Neuronal stem cell (in vitro differentiated cells): ENCODE results near the gene PSAP.

Experiments used
- DNase-seq: peaks from one replicate; pipeline ENCODE4 v3.0.0-alpha.2; 2013; ENCODE audit warnings: low spot score
- H2AFZ ChIP-seq: one replicate; pipeline ENCODE4 v1.6.1; 2013; ENCODE audit warnings: mild to moderate bottlenecking, low read length, inconsistent platforms
- H2AK5ac ChIP-seq: 2 replicates; pipeline ENCODE4 v1.6.1; 2013; ENCODE audit warnings: low read depth, mild to moderate bottlenecking, inconsistent platforms, low read length, moderate library complexity, mixed read lengths
- H2BK120ac ChIP-seq: 2 replicates; pipeline ENCODE4 v1.6.1; 2013; ENCODE audit warnings: low read depth, mild to moderate bottlenecking, inconsistent platforms, low read length, moderate library complexity, mixed read lengths
- H2BK12ac ChIP-seq: one replicate; pipeline ENCODE4 v1.6.1; 2013; ENCODE audit warnings: low read length, inconsistent platforms
- H2BK15ac ChIP-seq: 2 replicates; pipeline ENCODE4 v1.6.1; 2013; ENCODE audit warnings: mild to moderate bottlenecking, low read length, inconsistent platforms, mixed read lengths
- H2BK5ac ChIP-seq: one replicate; pipeline ENCODE4 v1.6.1; 2013; ENCODE audit warnings: inconsistent platforms, mild to moderate bottlenecking, low read length, moderate library complexity
- H3K14ac ChIP-seq: one replicate; pipeline ENCODE4 v1.6.1; 2013; ENCODE audit warnings: low read length, inconsistent platforms
- H3K18ac ChIP-seq: 2 replicates; pipeline ENCODE4 v1.6.1; 2013; ENCODE audit warnings: low read length, inconsistent platforms
- H3K23ac ChIP-seq: 2 replicates; pipeline ENCODE4 v1.6.1; 2013; ENCODE audit warnings: low read depth, mild to moderate bottlenecking, mixed read lengths, low read length, inconsistent platforms; ENCODE audit not compliant: poor library complexity
- H3K27ac ChIP-seq: replicated peaks from 3 replicates; pipeline ENCODE4 v1.5.1; 2013; ENCODE audit warnings: low read length, inconsistent platforms
- H3K27me3 ChIP-seq, 3 experiments: 2 replicates each; pipeline ENCODE4 v1.6.1; 2013; ENCODE audit warnings: low read length in 3 of 3, mild to moderate bottlenecking in 2 of 3, inconsistent platforms in 1 of 3, low read depth in 1 of 3, mixed read lengths in 1 of 3, moderate library complexity in 1 of 3; ENCODE audit not compliant: control insufficient read depth in 3 of 3, insufficient read depth in 3 of 3
- H3K36me3 ChIP-seq, 2 donors: replicated peaks in 1 of 2; 2 replicates each; pipeline ENCODE4 v1.6.1; 2013; ENCODE audit warnings: low read length in 2 of 2; ENCODE audit not compliant: control insufficient read depth in 2 of 2, insufficient read depth in 2 of 2
- H3K4ac ChIP-seq: 2 replicates; pipeline ENCODE4 v1.6.1; 2013; ENCODE audit warnings: inconsistent platforms, mild to moderate bottlenecking, low read length, moderate library complexity
- H3K4me1 ChIP-seq, 2 donors: 1 replicate in 1 of 2; 2 replicates in 1 of 2; pipeline ENCODE4 v1.6.1; 2013; ENCODE audit warnings: low read length in 2 of 2, low read depth in 1 of 2; ENCODE audit not compliant: control insufficient read depth in 2 of 2, insufficient read depth in 1 of 2
- H3K4me2 ChIP-seq: one replicate; pipeline ENCODE4 v1.6.1; 2013; ENCODE audit warnings: mild to moderate bottlenecking, low read length, inconsistent platforms; ENCODE audit not compliant: insufficient read depth, poor library complexity, severe bottlenecking
- H3K4me3 ChIP-seq, 2 donors: 2 replicates each; pipeline ENCODE4 v1.5.1; 2013; ENCODE audit warnings: low read length in 2 of 2, mild to moderate bottlenecking in 2 of 2, inconsistent platforms in 1 of 2, moderate library complexity in 1 of 2
- H3K79me1 ChIP-seq: one replicate; pipeline ENCODE4 v1.6.1; 2013; ENCODE audit warnings: low read depth, mild to moderate bottlenecking, inconsistent platforms, low read length, moderate library complexity
- H3K9ac ChIP-seq: one replicate; pipeline ENCODE4 v1.6.1; 2013; ENCODE audit warnings: mild to moderate bottlenecking, low read depth, low read length, inconsistent platforms; ENCODE audit not compliant: poor library complexity
- H3K9me3 ChIP-seq, 2 donors: replicated peaks in 1 of 2; 2 replicates each; pipeline versions ENCODE3 to v1.6.1; 2013; ENCODE audit warnings: low read length in 2 of 2, mild to moderate bottlenecking in 2 of 2, inconsistent platforms in 1 of 2, low read depth in 1 of 2, mixed read lengths in 1 of 2, moderate library complexity in 1 of 2; ENCODE audit not compliant: control insufficient read depth in 2 of 2, insufficient read depth in 1 of 2
- H4K8ac ChIP-seq: one replicate; pipeline ENCODE4 v1.6.1; 2013; ENCODE audit warnings: low read depth, mild to moderate bottlenecking, inconsistent platforms, low read length, moderate library complexity
- H4K91ac ChIP-seq: one replicate; pipeline ENCODE4 v1.6.1; 2013; ENCODE audit warnings: low read length, low read depth, mild to moderate bottlenecking, inconsistent platforms; ENCODE audit not compliant: poor library complexity
- WGBS, 2 donors: extraction: QIAGEN DNeasy Blood & Tissue Kit; methylation state at CpG; one replicate each; pipeline ENCODE4 v1.1.7; 2013; ENCODE audit warnings: missing lambda C conversion rate in 2 of 2, mixed read lengths in 1 of 2; ENCODE audit not compliant: insufficient read length in 2 of 2, insufficient replicate concordance in 1 of 2; ENCODE audit errors: extremely low coverage in 2 of 2; 5-methylcytosine and 5-hydroxymethylcytosine counted together

PSAP gene

DNA sequence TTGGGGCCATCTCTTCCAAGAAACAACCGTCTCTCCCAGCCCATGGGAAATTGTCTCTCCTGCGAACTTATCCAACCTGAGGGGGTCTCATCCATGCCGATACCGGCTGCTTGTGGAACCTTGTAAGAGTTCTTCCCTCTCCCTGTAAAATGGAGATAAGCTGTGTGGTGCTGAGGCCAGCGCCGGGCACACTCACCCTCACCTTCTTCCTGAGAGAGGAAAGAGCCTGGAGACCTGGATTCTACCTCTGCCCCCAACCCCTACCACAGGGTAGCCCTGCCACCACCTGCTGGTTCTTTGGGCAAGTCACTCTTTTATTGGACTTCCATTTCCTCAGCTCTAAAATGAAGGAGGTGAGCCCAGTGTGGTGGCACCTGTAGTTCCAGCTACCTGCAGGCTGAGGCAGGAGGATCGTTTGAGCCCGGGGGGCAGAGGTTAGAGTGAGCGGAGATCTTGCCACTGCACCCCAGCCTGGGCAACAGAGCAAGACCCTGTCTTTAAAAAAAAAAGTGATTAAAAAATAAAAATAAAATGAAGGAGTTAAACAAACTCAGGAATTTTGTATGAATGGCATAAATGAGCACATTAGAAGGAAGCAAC lies 38.4 kb upstream of the PSAP start:
- H2BK15ac ChIP-seq, result no peak overlapping the region
- H3K4ac ChIP-seq, result no peak overlapping the region
- no peak overlapping the region for H2BK12ac ChIP-seq
- no peak overlapping the region for H3K23ac ChIP-seq
- H3K79me1 ChIP-seq, result no peaks in the 10 kb centered on the region
- H3K4me2 ChIP-seq, result peak overlapping the region; percentile 97
- peak overlapping the region; percentile 10 for H3K14ac ChIP-seq
- no peaks in the 10 kb centered on the region for H3K36me3 ChIP-seq
- H3K27ac ChIP-seq, result no peak overlapping the region
- no peak overlapping the region for H4K8ac ChIP-seq
- no CpG with 5 or more reads among the region's 9 CpGs for WGBS, 2 donors
- H2AFZ ChIP-seq, result peak overlapping the region; percentile 98
- H3K4me3 ChIP-seq, result peak overlapping the region in 1 of 2 donors; percentile 55
- H2AK5ac ChIP-seq, result peak overlapping the region; percentile 24
- peaks cover 5 to 6% of the 10 kb centered on the region in 2 donors for H3K4me1 ChIP-seq
- no peak overlapping the region for H2BK120ac ChIP-seq
- no peak overlapping the region for H4K91ac ChIP-seq
- H3K9me3 ChIP-seq, result no peaks in the 10 kb centered on the region
- no peak for DNase-seq
- H2BK5ac ChIP-seq, result no peak overlapping the region
- peaks cover 0 to 16% (median 14%) of the 10 kb centered on the region in 3 experiments for H3K27me3 ChIP-seq
- H3K18ac ChIP-seq, result no peak overlapping the region
- H3K9ac ChIP-seq, result no peak overlapping the region

DNA sequence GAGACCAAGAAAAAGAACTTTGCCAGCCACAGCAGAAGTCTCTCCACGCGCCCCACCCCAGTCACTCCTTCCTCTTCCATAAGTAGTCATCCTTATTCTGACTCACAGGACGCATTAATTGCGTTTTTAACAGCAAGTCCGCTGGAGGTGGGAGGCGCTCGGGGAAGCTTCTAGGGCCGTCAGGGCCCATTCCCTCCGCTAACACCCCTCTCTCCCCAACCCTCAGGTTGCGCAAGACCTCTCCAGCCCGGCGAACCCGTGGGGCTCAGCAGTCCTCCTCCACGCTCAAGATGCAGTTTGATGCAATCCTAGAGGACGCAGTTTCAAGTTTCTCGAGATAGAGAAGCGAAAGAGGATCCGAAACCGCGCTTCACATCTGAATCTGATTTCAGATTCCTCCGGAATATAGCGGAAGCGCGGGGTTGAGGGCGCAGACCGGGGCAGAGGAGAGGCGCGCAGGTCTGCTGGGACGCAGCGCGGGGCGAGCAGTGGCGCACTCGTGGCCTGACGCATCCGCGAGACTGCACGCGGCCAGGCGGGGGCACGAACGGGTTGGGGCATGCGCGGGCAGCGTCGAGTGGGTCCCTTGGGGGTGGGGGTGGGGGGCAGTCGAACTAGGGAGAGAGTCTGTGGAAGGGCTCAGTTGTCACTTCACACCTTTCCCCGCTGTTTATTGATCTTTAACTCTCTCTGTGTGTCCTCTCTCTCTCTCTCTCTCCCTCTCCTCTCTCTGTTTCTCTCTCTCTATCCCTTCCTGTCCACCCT lies 37.8 kb upstream of the PSAP start:
- no peak overlapping the region for H2BK120ac ChIP-seq
- H3K27ac ChIP-seq, result no peak overlapping the region
- peaks cover 5 to 6% of the 10 kb centered on the region in 2 donors for H3K4me1 ChIP-seq
- H2BK15ac ChIP-seq, result no peak overlapping the region
- no peaks in the 10 kb centered on the region for H3K36me3 ChIP-seq
- no peak overlapping the region for H2BK12ac ChIP-seq
- H3K4ac ChIP-seq, result no peak overlapping the region
- H4K8ac ChIP-seq, result no peak overlapping the region
- no peak overlapping the region for H2AK5ac ChIP-seq
- DNase-seq, result peak; percentile 23
- H3K4me3 ChIP-seq, result peak overlapping the region; percentile 31 to 55
- no peak overlapping the region for H2BK5ac ChIP-seq
- peak overlapping the region; percentile 53 for H3K18ac ChIP-seq
- H3K79me1 ChIP-seq, result no peaks in the 10 kb centered on the region
- peak overlapping the region; percentile 53 for H3K9ac ChIP-seq
- H3K27me3 ChIP-seq, result peaks cover 0 to 16% (median 14%) of the 10 kb centered on the region in 3 experiments
- H3K23ac ChIP-seq, result peak overlapping the region; percentile 40
- H3K14ac ChIP-seq, result no peak overlapping the region
- H2AFZ ChIP-seq, result peak overlapping the region; percentile 98
- no CpG with 5 or more reads among the region's 48 CpGs for WGBS, 2 donors
- peak overlapping the region; percentile 97 for H3K4me2 ChIP-seq
- no peaks in the 10 kb centered on the region for H3K9me3 ChIP-seq
- no peak overlapping the region for H4K91ac ChIP-seq

DNA sequence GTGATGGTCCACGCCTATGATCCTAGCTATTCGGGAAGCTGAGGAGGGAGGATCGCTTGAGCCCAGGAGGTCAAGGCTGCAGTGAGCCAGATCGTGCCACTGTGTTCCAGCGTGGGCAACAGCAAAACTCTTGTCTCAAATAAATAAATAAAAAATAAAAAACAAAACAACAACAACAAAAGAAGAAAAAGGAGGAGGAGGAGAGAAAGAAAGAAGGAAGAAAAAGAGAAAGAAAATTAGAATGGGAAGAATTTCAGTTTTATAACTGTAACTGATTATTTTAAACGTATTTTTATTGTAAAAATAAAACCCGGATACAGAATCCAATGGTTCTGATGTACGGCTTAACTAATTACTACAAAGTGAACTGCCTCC lies 37.2 kb upstream of the PSAP start:
- Histone ChIP-seq H3K4me1 (peaks cover 5 to 6% of the 10 kb centered on the region in 2 donors), H3K4ac (no peak overlapping the region), H3K27me3 (peaks cover 0 to 16% (median 14%) of the 10 kb centered on the region in 3 experiments), H2BK15ac (no peak overlapping the region), H3K9ac (no peak overlapping the region), H3K27ac (no peak overlapping the region), H3K4me2 (peak overlapping the region; percentile 97), H3K14ac (no peak overlapping the region), H4K8ac (no peak overlapping the region), H3K9me3 (no peaks in the 10 kb centered on the region), H3K4me3 (peak overlapping the region in 1 of 2 donors; percentile 55), H3K23ac (no peak overlapping the region), H3K18ac (no peak overlapping the region), H2BK12ac (no peak overlapping the region), H2BK120ac (no peak overlapping the region), H3K79me1 (no peaks in the 10 kb centered on the region), H3K36me3 (no peaks in the 10 kb centered on the region), H2AFZ (peak overlapping the region; percentile 98), H4K91ac (no peak overlapping the region), H2AK5ac (no peak overlapping the region), H2BK5ac (no peak overlapping the region)
- no CpG with 5 or more reads among the region's 8 CpGs for WGBS, 2 donors
- no peak for DNase-seq

DNA sequence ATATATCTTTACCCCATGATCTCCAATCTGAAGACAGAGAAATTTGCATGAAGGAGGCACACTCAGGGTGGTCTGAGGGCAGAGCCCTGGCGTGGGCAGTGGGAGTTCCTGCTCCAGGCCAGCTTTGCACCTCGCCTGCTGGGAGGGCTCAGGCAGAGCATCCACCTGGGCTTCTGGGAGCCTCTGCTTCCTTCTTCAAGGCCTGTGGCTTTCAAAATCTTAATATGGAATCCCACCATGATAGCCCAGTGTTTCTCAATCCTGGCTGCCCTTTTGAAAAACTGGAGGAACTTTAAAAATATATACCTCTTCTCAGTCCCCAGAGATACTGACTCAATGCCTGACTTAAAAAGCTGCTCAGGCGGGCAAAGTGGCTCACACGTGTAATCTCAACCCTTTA lies 36.7 kb upstream of the PSAP start:
- no peak overlapping the region for H2AK5ac ChIP-seq
- H2BK15ac ChIP-seq, result no peak overlapping the region
- H3K36me3 ChIP-seq, result no peaks in the 10 kb centered on the region
- no peak overlapping the region for H3K23ac ChIP-seq
- DNase-seq, result no peak
- no peaks in the 10 kb centered on the region for H3K79me1 ChIP-seq
- no peak overlapping the region for H3K27ac ChIP-seq
- no peak overlapping the region for H4K91ac ChIP-seq
- H2AFZ ChIP-seq, result no peak overlapping the region
- H3K4me3 ChIP-seq, result no peak overlapping the region
- H3K4me1 ChIP-seq, result peaks cover 5 to 6% of the 10 kb centered on the region in 2 donors
- no peak overlapping the region for H3K4me2 ChIP-seq
- H2BK5ac ChIP-seq, result no peak overlapping the region
- no peak overlapping the region for H3K14ac ChIP-seq
- WGBS, 2 donors, result no CpG with 5 or more reads among the region's 4 CpGs
- no peaks in the 10 kb centered on the region for H3K9me3 ChIP-seq
- H4K8ac ChIP-seq, result no peak overlapping the region
- no peak overlapping the region for H3K4ac ChIP-seq
- H3K9ac ChIP-seq, result no peak overlapping the region
- no peak overlapping the region for H3K18ac ChIP-seq
- no peak overlapping the region for H2BK120ac ChIP-seq
- no peak overlapping the region for H2BK12ac ChIP-seq
- H3K27me3 ChIP-seq, result peaks cover 0 to 16% (median 14%) of the 10 kb centered on the region in 3 experiments
